GM12801 (cell line): ENCODE measurements around the gene IMPA2.

Source experiments
- TF ChIP-seq, protein P1 (sequence below): IDR thresholded peaks from one replicate; pipeline ENCODE4 v1.5.1; 2011; ENCODE audit warnings: control low read depth; ENCODE audit not compliant: insufficient read length; ENCODE audit errors: extremely low read depth

Gene IMPA2

DNA sequence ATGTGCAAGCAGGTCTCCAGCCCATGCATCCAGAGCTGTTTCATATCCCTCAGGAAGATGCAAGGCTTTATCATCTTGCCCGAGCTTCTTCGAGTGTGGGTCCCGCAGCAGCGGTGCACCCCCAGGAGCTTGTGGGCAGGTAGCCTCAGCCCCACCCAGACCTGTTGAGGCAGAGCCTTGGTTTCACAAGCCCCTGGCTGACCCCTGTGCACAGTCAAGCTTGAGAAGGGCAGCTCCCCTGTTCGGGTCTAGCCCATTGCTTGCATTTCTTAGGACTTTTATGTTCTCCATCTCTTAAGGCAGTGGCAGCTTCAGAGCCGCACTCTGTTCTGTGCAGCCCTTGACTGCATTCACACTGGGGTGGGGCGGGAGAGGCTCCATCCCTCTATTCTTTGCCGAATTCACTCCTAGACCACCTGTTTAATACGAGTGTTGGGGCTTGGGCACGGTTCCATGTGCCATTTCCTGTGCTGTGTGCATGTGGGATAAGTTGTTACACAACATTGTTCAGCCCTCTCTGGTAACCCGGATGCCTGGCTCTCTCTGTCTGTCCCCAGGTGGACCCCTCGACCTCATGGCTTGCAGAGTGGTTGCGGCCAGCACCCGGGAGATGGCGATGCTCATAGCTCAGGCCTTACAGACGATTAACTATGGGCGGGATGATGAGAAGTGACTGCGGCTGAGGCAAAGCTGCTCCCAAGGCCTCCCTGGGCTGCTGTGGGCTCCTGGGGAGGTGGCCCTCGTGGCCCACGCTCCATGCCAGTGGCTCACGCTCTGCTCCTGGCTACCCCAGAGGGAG lies 48.7 kb downstream of the IMPA2 start:
- TF ChIP-seq, protein P1, sequence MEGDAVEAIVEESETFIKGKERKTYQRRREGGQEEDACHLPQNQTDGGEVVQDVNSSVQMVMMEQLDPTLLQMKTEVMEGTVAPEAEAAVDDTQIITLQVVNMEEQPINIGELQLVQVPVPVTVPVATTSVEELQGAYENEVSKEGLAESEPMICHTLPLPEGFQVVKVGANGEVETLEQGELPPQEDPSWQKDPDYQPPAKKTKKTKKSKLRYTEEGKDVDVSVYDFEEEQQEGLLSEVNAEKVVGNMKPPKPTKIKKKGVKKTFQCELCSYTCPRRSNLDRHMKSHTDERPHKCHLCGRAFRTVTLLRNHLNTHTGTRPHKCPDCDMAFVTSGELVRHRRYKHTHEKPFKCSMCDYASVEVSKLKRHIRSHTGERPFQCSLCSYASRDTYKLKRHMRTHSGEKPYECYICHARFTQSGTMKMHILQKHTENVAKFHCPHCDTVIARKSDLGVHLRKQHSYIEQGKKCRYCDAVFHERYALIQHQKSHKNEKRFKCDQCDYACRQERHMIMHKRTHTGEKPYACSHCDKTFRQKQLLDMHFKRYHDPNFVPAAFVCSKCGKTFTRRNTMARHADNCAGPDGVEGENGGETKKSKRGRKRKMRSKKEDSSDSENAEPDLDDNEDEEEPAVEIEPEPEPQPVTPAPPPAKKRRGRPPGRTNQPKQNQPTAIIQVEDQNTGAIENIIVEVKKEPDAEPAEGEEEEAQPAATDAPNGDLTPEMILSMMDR: no peak

DNA sequence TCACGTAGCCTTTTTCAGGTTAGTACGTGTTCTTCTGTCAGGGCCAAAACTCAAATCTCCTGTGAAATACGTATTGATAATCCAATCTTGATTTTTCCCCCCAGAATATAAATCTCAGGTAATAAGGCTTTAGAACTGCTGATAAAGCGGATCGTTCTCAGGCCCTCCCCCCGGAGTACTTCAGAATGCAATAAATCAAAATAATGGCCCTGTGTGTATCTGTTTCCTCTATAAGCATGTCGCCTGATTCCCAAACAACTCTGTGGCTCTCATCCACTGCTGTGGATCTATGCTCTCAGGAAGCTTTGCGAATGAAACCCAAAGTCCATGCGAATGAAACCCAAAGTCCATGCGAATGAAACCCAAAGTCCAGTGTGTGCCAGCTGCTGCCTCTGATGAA lies 49.4 kb downstream of the IMPA2 start:
- TF ChIP-seq, protein P1: no peak

DNA sequence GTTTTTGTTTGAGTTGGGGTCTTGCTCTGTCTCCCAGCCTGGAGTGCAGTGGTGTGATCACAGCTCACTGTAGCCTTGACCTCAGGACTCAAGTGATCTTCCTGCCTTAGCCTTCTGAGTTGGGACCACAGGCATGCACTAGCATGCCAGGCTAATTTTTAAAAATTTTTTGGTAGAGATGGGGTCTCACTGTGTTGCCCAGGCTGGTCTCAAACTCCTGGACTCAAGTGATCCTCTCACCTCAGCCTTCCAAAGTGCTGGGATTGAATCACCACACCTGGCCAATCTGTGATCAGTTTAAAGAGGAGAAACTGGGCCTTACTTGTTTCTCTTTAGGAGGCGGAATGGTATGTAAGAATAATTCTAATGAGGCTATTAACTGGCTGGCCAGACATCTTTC lies 49.9 kb downstream of the IMPA2 start:
- TF ChIP-seq, protein P1: no peak

DNA sequence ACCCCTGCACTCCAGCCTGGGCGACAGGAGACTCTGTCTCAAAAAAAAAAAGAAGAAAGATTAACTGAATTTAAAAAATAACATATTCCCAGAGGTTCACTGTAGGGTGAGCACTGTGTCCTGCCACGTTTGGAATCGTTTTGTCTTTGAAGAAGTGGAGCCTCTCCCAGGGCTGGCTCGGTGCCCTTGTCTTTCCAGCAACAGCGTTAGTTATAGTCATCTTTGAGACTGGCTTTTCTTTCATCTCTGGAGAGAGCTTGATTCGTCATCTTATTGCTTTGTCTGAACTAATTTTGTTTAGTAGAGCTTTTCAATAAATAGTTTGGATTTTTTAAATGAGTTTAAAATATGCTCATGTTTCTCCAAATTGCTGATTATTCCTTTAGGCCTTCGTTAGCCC lies 50.5 kb downstream of the IMPA2 start:
- TF ChIP-seq, protein P1: no peak

DNA sequence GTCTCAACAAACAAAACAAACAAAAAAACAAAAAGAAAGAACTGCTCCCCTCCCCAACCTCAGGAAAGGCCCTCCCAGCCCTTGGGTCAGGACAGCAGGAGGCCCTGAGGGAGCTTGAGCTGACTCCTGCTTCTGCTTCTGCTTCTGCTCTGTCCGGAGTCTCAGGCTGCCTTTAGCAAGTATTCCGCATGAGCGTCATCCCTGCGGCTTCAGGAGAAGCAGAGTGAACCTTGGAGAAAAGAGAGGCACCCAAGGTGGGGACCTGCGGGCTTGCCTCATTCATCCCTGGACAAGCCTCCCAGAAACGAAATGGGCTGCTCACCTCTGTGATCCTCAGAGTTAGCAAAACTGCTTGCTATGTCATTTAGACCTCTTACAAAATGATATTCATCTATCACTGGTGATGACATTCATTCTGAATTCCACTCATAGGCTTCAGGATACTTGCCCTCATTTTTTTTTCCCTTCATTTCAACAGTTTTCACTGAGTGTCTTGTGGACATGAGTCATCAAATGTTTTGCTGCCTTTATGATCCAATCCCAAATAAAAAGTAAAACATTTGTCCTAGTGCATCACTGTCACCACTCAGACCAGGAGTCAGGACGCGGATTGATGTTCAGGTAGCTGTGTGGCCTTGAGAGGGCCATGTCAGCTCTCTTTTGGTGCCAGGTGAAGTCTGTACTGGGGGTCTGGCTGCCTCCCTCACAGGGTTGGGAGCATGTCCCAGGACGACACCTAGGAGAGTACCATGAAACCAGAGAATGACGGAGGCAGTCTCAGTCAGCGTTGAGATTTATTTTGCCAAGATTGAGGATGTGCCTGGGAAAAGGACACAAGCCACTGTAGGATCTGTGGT lies 51.7 kb downstream of the IMPA2 start:
- TF ChIP-seq, protein P1: no peak

DNA sequence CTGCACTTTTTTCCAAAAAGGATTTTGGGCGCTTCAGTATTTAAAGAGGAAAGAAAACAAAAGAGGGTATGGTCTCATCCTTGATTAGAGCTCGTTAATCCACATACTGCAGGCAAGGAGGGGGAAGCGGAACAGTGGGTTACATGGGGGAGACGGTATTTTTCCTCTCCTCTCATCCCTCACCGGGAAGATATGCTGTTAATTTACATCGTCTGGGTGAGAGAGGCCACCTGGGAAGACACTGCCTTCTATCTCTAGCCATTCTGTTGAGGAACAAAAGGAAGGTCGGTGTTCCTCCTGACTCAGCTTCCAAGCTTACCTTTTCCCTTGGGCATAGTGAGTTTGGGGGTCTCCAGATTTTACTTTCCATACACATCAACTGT lies 52.3 kb downstream of the IMPA2 start:
- TF ChIP-seq, protein P1: no peak

DNA sequence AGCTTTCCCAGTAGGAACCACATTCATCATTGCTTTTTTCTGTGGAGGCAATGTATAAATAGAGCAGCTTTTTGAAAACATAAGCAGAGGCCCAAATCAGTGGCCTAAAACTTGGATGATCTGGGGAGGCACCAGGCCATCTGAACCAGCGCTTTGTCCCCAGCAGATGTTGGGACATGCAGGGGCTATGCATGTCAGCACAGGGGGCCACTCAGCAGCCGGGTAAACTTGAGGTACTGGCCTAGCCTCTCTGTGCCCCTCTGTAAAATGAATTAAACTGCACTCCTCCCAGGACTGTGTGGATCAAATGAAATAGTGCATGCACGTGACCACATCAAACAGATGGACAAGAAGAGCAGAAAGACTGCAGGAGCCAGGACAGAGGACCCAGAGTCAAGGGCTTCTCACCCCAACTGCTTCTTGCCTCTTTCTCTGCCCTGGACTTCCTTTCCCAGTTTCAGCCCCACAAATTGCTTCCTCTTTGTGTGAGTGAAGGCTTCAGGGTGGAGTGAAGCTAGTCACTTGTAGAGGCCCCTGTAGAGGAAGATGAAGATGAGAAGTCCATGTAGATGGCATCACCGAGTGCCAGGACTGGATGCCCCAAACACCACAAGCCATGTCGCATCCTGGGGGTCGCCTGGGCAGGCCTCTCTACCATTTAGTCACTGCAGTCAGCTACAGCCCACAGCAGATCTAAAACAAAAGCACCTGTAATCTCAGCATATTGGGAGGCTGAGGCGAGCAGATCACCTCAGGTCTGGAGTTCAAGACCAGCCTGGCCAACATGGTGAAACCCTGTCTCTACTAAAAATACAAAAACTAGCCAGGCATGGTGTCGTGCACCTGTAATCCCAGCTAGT lies 53.2 kb downstream of the IMPA2 start:
- TF ChIP-seq, protein P1: no peak
